ENCODE measurements around the gene LDLRAD4.

The LDLRAD4 gene

GRCh38 chr18:13225261-13225660, 6.7 kb downstream of the LDLRAD4 start:
- no peak for DNase-seq (ENCODE audit: low read depth)
- H3K4me3 ChIP-seq (ENCODE audit: low read length) = no peak overlapping the region
- no peak for TF ChIP-seq CTCF (IDR thresholded peaks at IDR 0.05; ENCODE audit: insufficient read depth, low read depth, low read length, missing control alignments)

GRCh38 chr18:13226533-13227144, 8.1 kb downstream of the LDLRAD4 start:
- no peak for TF ChIP-seq CTCF (IDR thresholded peaks at IDR 0.05; ENCODE audit: insufficient read depth, low read depth, low read length, missing control alignments)
- no peak overlapping the region for H3K4me3 ChIP-seq (ENCODE audit: low read length)
- DNase-seq (ENCODE audit: low read depth) = no peak

GRCh38 chr18:13227910-13228309, 9.3 kb downstream of the LDLRAD4 start:
- TF ChIP-seq CTCF (IDR thresholded peaks at IDR 0.05; ENCODE audit: insufficient read depth, low read depth, low read length, missing control alignments) = no peak
- no peak overlapping the region for H3K4me3 ChIP-seq (ENCODE audit: low read length)
- DNase-seq (ENCODE audit: low read depth) = no peak

DNA sequence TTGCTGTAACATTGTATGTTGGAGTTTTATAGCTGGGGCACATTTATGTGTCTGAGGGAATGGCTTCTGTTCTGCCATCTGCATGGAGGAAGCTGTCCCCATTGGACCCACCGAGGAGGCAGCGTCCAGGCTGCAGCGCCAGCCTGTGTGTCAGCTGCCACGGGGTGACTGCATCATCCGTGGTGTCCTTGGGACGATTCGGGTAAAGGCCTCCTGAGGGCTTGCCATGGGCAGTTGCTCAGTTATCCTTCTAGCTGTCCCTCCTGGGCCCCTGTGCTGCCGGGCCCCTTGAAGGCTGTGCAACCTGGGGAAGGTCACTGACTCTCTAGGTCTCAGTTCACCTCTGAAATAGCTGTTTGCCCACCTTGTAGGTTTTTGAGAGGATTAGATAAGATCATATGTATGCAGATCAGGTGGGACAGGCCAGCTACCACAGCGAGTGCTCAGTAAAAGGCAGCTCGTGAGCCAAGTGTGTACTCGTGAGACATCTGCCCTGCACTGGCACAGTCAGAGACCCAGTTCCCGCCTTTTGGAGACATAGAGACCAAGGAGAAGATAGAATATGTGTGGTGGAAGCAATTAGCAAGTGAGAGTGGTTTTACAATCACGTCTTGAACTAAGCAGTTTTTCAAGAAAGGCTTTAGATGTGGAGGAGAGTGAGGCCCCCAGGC, 10.6 kb downstream of the LDLRAD4 start:
- no peak overlapping the region for H3K4me3 ChIP-seq (ENCODE audit: low read length)
- DNase-seq (ENCODE audit: low read depth) = no peak
- no peak for TF ChIP-seq CTCF (IDR thresholded peaks at IDR 0.05; ENCODE audit: insufficient read depth, low read depth, low read length, missing control alignments)

DNA sequence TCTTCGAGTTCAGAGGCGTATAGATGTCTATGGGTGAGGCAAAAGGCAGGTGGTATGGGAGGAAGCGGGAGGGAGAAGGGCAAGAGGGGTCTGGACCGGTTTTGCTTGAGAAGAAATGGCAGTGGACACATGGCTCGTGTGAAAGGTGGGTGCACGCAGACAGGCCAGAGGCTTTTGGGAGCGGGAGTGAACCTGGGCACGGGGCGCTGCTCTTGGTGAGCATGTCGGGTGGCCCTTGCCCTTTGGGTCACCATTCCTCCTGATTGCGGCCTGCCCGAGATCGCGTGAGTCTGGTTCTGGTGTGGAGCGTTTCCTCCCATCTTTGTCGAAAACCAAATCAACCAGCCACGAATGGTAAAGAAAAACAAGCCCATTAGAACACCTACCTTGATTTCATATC, 12.6 kb downstream of the LDLRAD4 start:
- DNase-seq (ENCODE audit: low read depth) = no peak
- no peak for TF ChIP-seq CTCF (IDR thresholded peaks at IDR 0.05; ENCODE audit: insufficient read depth, low read depth, low read length, missing control alignments)
- H3K4me3 ChIP-seq (ENCODE audit: low read length) = no peak overlapping the region

GRCh38 chr18:13232086-13232917, 13.7 kb downstream of the LDLRAD4 start:
- DNase-seq (ENCODE audit: low read depth) = no peak
- no peak for TF ChIP-seq CTCF (IDR thresholded peaks at IDR 0.05; ENCODE audit: insufficient read depth, low read depth, low read length, missing control alignments)
- H3K4me3 ChIP-seq (ENCODE audit: low read length) = no peak overlapping the region

All from epithelial cell of esophagus (primary cell).